Esophagus mucosa (tissue), 1 donor: ENCODE data around the gene AATK. TPM values are rescaled to one million over a fixed set of nuclear protein-coding genes. Genes with fewer than 3 reads are reported as not detected.

Experiments
- ATAC-seq: fragments of 200-7000 bp; cut with Tn5 transposase; one replicate; pipeline ENCODE4 v1.9.1; 2020
- total RNA-seq: library from RNA; stranded (reverse); gene quantifications from one replicate; pipeline ENCODE4 v1.2.4, GENCODE V29; 2023
- donor health status: DM: yes; HTN: yes; CAD: no.

The AATK gene
- total RNA-seq, 1 donor from 2014 or later = 0.56 TPM

DNA sequence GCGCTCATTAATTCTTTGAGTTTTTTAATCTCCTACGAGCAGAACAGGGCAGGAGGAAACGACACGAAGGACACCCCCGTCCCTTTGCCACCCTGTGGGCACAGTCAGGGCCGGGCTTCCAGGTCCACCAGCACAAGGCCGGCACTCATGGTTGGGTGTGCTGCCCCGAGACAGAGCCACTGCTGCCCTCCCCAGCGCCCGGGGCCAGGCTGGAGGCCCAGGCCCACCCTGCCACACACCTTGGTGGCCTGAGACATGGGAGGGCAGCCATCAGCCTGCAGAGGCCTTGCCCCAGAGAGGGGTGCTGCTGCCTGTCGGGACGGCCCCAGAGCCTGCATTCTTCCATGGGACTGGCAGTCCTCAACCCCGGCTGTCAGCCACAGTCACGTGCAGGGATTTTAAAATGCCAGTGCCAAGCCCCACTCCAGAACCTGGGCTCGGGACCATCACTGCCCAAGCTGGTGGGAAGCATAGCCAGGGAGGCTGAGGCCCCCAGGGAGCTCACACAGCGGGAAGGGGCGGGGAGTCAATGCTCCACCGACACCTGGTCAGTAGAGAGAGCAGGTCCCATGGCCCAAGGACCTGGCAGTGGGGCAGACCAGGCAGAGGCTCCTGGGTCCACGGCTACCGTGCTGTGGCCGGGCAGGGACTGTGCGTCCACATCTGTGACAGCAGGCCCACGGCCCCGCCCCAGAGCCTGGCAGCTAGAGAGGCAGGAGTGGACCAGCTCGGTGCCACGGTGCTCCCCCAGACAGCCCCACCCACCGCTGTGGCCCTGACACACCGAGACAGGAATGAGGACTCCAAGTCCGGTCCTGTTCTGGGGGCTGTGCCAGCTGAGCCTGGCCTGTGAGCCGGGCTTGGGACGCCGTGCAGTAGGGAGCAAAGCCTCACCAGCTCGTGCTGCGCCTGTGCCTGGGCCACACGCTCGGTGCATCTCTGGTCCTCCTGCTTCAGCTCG is 29.2 kb upstream of the AATK start:
- ATAC-seq = peak; percentile 12

DNA sequence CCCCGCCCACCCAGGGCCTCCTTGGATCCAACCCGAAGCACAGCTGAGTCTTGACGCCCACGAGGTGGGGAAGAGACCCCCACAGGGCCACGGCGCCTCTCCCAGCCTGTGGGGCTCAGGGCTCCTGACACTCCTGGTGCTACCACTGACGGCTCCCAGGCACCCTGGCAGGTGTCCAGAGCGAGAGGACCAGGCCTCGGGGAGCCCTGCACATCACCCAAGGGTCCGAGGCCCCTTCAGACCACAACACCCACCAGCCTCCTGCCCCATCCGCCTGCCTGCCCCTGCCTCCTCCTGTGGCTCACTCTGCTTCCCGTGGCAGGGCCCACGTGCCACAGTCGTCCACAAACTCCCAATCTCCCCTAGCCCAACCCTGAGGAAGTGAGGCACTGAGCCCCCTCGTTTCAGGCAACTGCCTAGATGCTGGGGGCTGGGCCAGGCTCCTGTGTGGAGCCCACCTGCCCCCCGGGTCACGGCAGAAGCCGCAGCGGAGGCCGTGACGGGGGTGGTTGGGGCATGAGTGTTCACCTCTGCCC is 28.3 kb upstream of the AATK start:
- ATAC-seq = no peak

DNA sequence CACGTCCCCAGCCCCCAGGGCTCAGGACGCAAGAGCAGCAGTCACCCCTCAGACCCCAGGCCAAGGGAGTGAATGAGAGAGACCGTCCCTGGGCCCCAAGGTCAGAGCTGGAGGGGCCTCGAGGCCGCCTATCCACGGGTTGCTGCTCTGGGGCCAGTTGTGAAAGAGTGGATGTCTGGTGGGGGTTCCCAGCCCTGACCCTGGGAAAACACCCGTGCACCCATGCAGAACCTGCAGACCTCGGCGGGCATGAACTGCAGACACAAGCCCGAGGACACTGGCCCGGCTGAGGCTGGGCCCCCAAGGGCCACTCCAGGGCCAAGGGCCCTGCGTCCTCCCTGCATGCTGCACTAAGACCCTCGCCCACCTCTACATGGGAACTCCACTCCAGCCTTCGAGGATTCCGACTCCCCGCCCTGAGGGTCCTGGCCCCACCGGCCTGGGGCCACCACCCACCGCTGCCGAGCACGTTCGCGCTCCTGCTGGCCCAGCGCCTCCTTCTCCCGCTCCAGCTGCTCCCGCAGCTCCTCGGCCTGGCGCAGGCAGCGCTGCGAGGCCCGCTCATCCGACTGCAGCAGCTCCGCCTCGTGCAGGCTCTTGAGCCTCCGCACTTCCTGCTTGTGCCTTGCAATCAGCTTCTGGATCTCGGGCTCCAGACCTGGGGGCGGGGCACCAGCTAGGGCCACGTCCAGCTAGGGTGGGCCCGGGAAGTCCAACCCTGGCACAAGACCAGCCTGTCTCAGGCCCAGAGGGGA is 27.6 kb upstream of the AATK start:
- ATAC-seq = no peak

DNA sequence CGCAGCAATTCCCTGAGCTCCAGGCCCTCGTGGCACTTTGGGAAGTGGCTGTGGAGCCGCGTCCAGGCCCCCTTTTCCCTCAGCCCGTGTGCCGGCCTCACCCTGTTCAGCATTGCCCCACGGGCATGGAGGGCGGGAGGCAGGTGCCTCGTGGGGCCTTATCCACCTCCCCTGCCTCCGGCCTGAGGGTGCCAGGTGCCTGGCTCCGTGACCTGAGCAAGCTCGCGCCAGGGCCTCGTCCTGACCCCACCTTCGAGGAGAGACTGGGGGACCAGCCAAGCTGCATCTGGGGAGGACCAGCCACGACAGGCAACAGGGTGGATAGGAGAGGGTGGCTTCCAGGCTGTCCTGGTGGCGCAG is 27.0 kb upstream of the AATK start:
- no peak for ATAC-seq

DNA sequence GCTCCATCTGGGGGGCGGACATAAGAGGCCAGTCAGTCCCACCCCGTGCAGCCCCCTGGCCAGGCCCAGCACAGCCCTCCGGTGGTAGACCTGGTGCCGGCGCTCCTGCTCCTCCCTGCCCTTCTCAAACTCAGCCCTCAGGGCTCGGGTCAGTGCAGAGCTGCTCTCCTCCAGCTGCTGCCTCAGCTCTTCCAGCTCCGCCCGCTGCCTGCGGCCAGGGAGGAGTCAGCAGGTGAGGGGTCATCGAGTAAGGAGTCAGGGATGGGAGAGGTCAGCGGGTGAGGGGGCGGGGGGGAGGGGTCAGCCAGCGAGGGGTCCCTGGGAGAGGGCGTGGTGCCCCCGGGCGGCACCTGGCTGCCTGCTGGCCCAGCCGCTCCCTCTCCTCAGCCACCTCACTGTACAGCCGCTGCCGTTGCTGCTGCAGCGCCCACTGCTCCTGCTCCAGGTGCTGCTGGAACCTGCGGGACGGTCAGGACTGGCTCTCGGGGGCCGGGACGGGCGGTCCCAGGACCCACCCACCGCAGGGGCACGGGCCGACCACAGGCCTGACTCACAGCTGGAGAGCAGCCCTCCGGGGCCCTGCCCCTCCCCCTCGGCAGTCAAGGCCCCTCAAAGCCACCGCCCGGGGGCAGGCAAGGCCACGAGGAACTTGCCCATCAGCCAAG is 26.5 kb upstream of the AATK start:
- ATAC-seq = no peak

DNA sequence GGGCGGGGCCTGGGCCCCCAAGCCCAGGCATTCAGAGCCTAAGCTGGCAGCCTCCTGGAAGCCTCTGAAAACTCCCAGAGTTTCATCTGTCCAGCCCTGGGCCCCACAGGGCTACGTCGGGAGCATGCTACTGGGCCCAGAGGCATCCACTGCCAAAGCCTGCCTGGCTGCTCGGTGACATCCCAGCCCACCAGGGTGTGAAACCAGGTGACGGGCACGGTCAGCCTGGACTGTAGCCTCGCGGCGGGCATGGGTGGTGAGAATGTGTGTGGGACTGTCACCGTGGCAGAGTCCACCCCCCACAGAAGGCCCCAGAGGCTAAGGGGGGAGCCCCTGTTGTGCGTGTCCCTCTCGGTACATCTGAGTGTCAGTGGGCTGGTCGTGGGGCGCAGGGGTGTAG is 25.6 kb upstream of the AATK start:
- no peak for ATAC-seq

DNA sequence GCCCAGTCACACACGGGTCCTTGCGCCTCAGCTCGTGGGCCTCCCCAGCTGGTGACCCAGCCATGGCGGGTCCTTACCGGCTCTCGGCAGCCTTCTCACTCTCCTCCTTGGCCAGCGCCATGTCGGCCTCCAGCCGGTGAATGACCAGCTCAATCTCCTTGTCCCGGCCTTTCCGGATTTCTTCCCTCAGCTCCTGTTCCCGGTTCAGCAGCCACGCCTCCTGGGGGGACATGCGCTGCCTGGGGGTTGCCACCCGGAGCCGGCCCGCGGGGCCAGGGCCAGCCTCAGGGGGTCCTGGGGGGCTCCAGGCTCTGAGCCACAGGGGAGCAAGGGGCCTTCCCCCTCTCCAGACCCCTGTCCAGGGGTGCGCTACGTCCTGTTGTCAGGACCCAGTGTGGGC is 25.1 kb upstream of the AATK start:
- no peak for ATAC-seq

DNA sequence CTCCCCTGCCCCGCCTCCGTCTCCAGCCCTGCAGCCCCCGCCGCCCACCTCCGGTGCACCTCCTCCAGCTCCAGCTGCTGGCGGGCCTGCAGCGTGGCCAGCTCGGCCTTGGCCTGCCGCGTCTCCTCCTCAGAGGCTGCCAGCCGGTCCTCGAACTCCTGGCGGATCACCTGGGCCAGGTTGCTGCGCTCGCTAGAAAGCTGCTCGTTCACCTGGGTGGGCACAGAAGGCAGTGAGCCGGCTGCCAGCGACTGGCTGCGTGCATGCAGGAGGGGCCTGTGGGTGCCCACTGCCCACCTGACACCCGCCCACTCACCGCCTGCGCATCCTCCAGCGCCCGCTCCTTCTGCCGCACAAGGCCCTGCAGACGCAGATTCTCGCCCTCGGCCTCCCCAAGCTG is 24.6 kb upstream of the AATK start:
- no peak for ATAC-seq

DNA sequence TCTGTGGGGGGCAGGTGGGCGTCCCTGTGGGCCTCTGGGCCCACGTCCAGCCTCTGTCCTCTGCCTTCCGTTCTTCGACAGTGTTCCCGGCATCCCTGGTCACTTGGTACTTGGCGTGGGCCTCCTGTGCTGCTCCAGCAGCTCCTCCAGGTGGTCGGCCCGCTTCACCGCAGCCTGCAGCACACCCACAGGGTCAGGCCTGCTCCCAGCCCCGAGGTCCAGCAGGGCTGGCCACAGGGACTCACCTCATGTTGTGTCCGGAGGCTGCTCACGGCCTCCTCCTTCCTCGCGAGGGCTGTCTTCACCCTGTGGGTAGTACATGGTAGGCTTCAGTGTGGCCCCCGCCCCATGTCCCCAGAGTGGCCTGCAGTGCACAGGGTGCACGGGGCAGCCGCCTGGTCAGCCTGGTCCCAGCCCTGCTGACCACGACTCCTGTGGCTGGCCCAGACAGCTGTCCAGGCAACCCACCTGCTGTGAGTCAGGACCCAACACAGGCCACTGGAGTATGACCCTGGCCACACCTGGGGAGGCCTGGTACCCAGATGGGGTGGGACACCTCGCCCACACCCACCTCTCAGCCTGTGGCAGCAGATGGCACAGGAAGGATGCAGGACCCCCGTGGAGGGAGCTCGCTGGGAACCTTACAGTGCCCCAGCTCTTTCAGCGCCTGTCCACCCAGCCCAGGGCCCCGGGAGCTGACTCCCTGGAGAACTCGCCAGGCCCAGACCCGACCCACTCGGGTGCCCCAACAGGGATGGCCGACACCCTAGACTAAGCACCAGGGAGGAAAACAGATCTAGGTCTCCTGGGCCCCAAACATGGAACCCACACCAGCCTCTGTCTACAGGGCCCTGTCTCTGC is 23.9 kb upstream of the AATK start:
- ATAC-seq = no peak

DNA sequence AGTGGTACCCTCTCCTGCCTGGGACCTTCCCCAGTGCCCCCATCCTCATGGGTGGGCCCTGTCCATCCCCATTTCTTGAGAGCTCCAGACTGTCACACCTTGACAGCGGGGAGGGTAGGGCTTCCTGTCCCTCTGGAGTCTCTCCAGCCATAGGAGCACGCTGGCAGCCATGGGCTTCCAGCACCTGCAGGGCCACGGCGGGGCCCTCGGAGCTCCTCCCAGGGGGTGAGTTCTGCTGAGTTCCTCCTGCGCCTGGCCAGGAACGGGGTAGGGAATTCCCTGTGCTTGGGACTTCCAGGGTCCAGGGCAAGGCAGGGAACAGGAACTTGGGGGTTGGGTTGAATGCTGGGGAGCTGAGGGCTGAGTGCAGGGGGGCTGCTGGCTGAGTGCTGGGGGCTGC is 23.0 kb upstream of the AATK start:
- ATAC-seq = no peak

DNA sequence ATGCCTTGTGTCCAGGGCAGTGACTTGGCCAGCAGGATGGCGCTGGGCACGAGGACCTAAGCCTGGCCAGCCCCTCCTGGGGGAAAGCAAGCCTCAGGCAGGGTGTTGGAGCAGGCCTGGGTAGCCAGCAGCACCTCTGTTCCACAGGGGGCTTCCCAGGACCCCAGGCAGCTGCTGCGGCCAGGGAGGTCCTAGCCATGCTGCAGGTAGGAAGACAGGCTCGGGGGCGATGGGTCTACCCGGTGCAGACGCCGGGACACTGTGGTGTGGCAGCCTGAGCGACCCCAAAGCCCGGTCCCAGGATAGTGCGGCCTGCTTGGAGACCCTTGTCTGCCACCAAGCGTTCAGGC is 22.4 kb upstream of the AATK start:
- ATAC-seq = no peak

DNA sequence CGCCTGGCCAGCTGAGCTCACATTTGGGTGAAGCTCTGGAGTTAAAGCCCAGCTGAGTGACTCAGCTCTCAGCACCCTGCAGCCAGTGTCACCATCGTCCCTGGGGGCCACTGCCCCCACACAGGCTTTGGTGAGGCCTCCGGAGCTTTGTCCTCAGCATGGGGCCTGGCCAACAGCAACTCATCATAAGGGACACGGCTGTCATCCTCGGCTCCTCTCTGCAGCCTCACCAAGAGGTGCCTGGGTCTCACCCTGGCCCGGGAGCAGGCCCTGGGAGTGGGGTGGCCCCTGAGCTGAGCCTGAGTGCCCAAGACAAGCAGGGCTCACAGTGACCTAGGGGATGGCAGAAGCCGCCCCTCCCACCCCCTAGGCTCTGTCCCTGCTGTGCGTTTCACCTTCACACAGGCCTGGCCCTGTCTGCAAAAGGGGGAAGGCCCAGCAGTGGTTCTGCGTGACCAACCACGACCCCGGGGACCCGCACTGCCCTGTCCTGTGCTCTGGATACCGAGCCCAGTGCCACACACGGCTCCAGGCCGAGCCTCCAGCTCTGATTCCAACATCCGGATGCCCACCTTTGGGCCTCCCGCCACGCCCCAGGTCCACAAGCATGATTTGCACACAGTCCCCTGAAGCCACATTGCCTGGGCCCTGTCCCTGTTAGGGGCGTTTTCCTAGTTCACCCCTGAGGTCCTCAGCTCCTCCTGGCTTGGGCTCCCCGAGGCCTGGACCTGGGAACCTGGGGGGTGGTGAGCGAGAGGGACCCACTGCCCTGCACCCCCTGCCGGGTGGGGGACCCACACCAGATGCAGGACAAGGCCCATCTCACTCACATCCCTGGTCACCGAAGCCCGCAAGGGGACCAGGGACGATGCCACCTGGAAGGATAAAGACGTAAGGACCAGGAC is 21.8 kb upstream of the AATK start:
- ATAC-seq = no peak

DNA sequence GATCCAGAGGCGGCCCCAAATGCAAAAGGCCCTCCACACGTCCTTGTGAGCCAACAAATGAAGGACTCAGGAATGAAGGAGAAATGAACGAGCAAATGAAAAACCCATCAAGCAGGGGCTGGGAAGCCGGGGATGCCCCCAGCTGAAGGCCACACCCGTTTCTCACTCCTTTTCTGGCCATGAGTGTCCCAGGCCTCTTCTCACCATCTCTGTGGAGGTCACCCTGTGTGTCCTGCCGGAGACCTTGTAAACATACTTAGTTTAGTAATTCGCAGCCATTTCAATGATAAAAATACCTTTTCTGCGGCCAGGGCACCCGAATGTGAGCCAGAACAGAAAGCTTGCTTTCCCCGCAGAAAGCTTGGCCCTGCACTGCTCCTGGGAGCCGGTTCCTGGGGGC is 21.1 kb upstream of the AATK start:
- ATAC-seq = no peak

DNA sequence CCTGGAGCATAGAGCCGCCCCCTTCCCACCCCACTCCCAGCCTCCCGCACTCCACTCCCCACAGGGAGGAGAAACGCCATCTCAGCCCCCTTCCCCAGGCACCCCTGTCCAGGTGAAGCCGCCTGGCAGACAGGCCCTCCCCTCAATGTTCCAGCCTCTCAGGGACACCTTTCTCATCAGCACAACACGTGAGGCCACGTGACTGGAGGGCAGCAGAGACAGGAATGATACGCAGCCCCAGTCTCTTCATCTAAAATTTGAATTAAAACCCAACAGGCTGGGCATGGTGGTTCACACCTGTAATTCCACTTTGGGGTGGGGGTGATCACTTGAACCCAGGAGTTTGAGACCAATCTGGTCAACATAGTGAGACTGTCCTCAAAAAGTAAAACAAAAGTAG is 20.2 kb upstream of the AATK start:
- no peak for ATAC-seq

DNA sequence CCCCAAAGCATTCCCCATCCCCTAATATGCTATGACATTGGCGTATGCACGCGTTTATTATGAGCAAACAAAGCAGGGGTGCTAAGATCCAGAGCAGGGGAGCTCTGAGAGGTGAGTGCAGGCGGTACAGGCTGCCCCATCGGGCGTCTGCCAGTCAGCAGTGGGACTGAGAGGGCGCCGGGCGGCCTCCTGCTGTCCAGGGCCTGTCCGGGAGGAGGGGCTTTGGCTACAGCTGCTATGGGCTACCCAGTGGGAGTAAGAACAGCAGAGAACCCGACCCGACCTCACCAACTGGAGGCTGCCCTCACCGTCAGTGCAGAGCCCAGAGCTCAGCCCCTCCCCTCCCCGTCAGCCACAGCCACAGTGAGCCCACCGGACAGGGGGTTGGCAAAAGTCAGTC is 18.5 kb upstream of the AATK start:
- ATAC-seq = no peak

DNA sequence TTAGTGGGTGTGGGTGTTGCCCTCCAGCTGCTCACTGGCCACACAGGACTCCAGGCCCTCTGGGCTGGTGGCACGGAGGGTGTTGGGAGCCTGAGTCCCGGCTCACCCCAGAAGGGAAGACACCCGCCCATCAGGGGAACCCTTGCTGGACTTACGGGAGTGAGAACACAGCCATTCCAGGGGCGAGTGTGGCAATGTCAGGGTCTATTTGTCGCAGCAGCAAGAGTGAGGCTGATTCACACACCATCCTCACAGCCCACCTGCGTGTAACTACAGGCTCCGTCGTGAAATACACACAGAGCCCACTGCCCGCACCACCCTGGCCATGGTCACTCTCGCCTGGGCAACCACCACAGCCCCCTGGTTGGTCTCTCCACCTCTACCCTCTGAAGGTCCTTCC is 17.8 kb upstream of the AATK start:
- ATAC-seq = no peak

DNA sequence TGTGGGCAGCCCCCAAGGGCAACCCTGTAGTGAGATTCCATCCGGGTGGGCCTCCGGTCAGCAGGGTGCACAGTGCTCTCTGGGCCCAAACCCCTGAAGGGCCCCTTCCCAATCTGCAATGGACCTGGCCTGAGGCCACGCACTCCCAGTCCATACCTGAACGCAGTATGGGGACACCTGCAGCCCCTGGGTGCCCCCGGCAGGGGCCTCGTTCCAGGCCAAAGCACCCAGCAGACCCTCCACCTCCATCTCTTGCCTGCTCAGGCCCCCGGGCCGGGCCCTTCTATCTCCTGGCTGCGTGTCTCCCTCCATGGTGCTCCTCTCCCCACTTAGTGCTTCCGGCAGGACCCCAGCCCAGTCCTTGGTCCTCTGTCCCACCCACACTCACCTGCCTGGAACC is 17.3 kb upstream of the AATK start:
- no peak for ATAC-seq

DNA sequence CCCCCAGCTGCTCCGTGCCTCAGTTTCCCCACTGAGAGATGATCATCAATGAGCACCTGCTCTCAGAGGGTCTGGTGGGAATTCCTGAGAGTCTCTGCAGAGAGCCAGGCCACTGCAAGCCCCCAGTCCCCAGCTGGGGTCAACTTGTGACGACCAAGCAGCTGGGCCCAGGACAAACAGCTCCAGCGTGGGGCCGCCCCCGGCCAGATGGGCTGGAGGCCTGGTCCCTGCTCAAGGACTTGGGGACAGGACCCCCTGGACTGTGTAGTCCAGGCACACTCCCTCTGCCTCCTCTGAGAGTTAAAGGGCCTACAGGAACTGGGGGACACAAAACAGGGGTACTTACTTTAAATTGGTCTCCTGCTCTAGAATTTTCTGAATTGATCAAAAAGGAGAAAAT is 16.6 kb upstream of the AATK start:
- ATAC-seq = no peak

DNA sequence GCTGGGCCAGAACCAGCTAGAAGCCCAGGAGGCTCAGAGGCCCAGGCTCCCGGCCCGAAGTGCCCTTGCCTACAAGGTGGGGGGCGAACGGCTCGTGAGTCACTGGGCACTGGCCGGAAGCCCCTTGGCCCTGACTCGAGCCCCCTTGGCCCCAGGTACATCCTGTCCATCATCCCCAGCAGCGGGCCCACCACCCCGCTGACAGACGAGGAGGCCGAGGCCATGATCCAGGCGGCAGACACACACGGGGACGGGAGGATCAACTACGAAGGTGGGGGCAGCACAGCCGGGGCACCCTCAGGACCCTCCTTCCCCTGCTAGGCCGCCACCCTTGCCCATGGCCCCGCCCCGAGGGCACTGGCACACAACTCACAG is 15.8 kb upstream of the AATK start:
- no peak for ATAC-seq

DNA sequence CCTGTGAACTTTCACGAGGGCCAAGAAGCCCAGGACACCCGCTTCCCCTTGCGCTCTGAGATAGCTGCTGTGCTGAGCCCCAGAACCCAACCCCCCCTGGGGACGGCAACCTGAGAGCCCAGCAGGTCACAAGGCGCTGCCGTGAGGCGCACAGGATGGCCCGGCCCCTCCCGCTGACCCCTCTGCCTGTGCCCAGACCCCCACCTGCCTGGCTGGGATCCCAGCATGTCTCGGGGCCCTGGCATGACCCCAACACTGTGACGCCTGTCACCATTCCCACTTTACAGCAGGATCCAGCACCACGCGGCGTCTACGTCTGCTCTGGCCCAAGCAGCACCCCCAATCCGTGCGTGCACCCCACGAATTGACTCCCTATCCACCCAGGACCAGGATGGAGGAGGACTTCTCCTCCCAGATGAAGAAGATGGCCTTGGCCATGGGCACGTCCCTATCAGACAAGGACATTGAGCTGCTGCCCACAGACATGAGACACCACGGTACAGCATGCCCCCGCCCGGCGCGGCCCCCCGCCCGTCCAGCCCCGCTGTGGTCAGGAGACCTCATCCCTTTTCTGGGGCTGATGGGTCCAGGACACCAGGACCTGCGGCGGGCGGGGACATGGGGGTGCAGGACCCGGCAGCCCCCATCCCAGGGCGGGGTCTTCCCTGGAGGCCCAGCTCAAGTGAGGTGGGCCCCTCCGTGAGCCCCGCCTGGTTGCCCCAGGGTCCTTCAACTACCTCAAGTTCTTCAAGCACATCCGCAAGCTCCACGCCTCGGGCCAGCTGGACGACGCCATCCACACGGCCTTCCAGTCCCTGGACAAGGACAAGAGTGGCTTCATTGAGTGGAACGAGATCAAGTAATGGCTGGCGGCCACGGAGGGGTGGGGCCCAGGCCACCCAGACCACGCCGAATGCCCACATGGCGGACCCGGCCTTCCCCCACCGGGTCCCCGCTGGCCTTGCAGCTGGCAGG is 15.1 kb upstream of the AATK start:
- no peak for ATAC-seq
